ENCODE data around the gene HS6ST2. TPM values are rescaled to one million over a fixed set of nuclear protein-coding genes. Genes with fewer than 3 reads are reported as not detected.

Gene HS6ST2
- total RNA-seq, 4 donors from 2014 or later: 0.22 to 0.34 (median 0.33) TPM; not detected in 1

DNA sequence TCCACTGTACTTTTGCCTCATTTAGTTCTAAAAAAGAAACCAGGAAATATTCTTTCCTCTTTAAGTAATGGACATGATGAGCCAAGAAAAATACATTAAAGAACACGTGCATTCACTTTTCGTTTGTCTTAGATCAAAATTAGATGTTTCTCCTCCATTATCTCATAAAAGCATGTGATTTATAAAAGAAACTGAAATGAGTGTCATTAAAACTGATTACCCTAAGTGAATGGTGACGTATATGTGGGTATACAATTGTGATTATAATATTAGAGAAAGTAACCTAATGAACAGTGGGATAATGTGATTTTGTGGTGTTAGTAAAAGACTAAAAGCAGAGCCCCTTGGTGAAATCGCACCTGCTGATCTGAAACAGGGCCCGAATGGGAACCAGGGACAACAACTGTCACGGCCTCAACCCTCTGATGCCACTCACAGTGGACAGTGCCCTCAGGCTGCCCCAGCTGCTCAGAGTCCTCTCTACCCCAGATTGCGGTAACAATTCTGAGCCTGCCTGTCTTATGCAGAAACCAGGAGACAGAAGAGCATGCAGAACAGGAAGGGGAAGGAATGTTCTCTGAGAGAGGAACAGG is 25.7 kb upstream of the HS6ST2 start:
- TF ChIP-seq, protein P1, sequence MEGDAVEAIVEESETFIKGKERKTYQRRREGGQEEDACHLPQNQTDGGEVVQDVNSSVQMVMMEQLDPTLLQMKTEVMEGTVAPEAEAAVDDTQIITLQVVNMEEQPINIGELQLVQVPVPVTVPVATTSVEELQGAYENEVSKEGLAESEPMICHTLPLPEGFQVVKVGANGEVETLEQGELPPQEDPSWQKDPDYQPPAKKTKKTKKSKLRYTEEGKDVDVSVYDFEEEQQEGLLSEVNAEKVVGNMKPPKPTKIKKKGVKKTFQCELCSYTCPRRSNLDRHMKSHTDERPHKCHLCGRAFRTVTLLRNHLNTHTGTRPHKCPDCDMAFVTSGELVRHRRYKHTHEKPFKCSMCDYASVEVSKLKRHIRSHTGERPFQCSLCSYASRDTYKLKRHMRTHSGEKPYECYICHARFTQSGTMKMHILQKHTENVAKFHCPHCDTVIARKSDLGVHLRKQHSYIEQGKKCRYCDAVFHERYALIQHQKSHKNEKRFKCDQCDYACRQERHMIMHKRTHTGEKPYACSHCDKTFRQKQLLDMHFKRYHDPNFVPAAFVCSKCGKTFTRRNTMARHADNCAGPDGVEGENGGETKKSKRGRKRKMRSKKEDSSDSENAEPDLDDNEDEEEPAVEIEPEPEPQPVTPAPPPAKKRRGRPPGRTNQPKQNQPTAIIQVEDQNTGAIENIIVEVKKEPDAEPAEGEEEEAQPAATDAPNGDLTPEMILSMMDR (IDR thresholded peaks at IDR 0.05; ENCODE audit: low read depth): no peak

DNA sequence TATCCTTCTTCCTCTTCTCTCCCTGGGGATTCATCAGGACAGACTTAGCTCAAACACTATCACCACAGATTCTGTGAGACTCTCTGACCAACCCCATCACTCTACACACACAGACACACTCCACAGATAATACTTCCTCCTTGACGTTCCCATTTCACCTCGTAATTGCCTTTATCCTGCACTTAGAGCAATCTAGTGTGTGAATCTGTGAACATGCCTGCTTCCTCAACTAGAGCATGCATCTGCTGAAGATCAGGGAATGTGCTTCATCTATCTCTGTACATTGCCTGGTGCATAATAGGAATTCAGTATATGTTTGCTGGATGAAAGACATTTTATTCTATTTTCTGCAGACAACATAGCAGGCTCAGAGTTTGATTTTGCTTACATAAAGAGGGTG is 25.1 kb upstream of the HS6ST2 start:
- TF ChIP-seq, protein P1 (IDR thresholded peaks at IDR 0.05; ENCODE audit: low read depth): no peak

DNA sequence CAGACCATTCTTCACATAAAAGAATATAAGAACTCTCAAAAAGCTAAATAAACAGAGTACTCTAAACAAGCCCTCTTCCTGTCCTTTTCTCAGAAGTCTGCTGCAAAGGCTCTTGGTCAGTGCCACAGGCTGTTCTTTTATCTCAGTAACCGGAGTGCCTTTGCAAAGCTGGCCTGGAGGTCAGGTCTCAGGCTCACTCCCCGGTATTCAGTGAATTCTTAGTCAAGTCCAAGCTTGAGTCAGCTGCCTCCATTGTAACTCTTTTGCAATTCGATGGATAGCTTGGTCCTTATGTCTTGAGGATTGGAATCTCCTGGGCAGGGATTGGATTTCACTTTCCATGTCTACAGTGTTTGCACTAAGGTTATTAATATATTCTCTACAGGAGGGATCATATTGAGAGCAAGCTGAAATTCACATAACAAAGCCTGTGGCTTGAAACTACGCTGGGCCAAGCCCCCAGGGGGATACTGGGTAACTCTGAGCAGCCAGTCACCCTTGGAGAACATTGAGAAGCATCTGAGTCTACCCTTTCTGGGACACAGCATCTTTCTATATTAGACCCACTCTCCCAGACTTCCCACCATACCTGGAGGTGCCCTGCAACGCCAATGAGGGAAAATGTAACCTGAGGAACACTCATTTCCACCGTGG is 10.0 kb upstream of the HS6ST2 start:
- TF ChIP-seq, protein P1 (IDR thresholded peaks at IDR 0.05; ENCODE audit: low read depth): no peak

DNA sequence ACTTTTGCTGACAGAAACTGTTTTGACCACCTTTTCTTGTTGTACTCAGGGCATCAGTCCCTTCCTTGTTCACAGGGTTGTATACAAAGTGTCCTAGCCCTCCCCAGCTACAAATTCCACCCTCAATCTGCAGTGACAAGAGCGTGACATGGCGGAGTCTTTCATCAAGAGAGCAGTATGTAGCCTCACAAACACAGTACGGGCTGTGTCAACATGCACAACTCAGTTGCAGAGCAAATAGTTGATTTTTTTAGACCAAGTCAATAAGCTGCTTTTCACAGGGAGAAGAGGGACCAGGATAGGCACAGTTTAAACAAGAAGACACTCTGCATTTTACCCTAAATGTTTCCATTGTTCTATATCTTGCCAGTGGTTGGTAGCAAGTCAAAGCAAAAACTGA is 8.6 kb upstream of the HS6ST2 start:
- TF ChIP-seq, protein P1 (IDR thresholded peaks at IDR 0.05; ENCODE audit: low read depth): no peak

DNA sequence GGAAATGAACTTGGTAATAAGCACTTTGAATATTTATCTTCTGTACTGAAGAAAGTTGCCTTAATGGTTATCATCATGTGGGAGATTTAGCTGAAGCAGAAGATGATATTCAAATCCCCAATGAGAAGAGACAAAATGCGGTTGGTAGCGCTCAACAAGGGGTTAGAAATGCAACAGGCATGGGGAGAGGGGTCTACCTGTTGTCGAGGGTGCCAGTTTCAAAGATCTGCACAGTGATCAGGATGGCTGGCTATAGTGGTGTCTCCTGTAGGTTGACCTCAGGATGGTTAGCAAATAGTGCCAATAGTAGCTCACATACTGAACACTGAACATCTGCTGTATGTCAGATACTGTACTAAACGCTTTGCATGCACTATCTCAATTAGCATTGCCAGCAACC is 7.0 kb upstream of the HS6ST2 start:
- TF ChIP-seq, protein P1 (IDR thresholded peaks at IDR 0.05; ENCODE audit: low read depth): no peak

DNA sequence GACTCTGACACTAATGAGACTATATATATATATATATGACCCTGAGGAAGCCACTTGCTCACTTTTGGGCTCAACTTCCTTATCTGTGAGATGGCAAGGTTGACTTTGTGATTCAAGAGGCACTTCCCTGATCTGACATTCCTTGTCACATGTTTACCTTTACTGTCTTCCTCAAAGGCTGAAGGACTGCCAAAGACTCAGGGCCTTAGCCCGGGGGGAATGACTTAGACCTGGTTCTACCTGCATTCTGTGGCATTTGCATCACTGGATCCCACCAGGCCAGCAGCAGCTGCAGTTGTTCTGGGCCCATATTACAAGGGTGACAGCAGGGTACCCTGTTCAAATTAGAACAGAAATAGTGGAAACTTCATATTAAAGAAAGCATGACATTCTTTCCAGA is 3.1 kb upstream of the HS6ST2 start:
- TF ChIP-seq, protein P1 (IDR thresholded peaks at IDR 0.05; ENCODE audit: low read depth): no peak

DNA sequence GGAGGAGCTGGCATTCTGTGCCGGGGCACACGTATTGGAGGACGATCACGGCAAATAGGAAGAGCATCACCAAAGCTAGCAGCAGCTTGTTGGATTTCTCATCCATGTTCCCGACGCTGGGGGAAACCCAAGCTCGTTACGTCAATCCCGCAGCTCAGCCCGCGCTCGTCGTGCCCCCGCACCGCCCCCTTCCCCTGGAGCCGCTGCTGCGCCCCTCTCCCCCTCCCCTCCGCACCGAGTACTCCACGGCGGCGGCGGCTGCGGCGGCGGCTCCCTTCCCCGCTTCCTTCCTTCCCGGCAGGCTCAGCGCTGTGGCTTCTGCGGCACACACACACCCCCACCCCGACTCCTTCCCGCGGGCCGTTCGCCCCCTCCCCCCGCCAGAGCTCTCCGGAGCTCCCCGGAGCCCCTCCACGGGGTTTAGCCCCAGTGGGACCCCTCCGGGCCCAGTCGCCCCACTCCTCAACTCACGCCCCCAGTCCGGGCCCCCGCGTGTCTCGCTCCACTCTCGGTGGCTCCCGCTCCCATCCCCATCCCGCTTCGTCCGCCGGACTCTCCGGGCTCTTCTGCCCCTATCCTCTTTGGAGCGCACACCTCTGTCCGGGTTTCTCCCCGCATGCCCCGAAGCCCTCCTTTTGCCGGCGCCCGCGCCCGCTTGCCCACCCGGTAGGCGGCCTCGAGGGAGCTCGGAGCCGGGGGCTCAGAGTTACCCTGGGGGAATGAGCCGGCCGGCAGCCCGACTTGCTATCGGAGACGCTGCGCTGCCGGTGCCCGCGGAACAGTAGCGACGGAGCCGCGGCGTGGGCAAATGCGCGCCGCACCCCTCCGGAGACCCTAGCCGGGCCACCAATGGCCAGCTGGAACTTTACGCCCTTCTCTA is 978 bp downstream of the HS6ST2 start:
- TF ChIP-seq, protein P1 (IDR thresholded peaks at IDR 0.05; ENCODE audit: low read depth): no peak

All from subcutaneous adipose tissue (tissue), 4 donors.